GM15510 (cell line): ENCODE measurements around the gene ABTB2.

Experiments used
- POLR2A ChIP-seq: IDR thresholded peaks from 3 replicates; pipeline ENCODE4 v1.6.1; 2011; ENCODE audit warnings: borderline replicate concordance; ENCODE audit not compliant: insufficient read length; ENCODE audit errors: extremely low read depth

The ABTB2 gene

GRCh38 chr11:34243600-34244464 lies 114.0 kb downstream of the ABTB2 start:
- TF ChIP-seq POLR2A: no peak

DNA sequence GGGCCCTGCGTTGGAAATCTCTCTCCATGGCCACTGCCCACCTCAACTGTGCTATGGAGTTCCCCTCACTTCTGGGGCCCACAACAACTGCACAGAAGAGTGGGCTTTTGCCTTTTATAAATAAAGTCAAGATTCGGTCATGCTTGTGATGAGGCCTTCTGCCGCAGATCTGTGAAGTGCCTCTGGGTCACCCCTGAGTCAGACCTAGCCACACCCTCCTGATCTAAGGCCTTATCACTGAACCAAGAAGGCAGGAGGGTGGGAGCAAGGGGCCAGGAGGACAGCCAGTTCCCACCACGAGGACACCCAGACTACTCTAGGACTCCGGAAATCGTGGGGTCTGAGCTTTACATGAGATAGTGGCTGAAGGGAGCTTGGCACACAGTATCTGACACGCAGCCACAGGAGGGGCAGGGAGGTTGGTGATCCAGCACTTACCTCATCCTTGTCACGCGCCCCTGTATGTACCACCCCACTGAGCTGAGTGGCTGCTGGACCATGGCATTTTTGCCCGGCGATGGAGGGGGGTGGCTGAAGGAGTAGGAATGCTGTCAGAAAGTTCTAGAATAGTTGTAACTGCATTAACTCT lies 115.7 kb downstream of the ABTB2 start:
- no peak for TF ChIP-seq POLR2A

DNA sequence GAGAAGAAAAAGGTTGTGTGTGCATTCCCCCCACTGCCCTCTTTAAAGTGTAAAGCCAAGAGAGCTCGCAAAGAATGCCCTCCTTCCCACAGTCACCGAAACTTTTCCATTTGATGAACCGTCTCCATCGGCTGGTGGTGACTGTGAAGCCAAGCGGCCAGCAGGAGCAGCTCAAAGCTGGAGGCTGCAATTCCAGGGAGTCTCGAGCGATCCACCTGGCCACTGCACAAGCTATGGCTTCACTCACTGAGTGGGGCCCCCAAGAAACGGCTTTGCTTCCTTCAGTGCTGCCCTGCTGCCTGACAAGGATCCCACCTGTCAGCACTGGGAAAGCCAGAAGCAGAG lies 117.7 kb downstream of the ABTB2 start:
- no peak for TF ChIP-seq POLR2A

GRCh38 chr11:34239465-34240149 lies 118.2 kb downstream of the ABTB2 start:
- TF ChIP-seq POLR2A: no peak

DNA sequence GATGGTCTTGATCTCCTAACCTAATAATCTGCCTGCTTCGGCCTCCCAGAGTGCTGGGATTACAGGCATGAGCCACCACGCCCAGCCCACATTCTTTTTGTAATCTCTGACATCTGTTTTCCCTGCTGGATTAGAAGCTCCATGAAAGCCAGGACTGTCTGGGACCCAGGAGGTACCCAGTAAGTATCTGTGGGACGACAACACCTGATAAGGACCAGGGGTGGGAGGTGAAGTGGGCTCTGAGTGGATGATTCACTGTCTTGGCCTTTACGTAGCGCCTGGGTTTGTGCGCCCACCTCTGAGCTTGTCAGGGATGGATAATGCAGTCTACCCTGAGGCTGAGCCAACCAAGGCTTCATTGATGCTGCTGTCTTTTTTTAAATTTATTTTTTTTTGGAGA lies 118.8 kb downstream of the ABTB2 start:
- no peak for TF ChIP-seq POLR2A

GRCh38 chr11:34238533-34238932 lies 119.3 kb downstream of the ABTB2 start:
- no peak for TF ChIP-seq POLR2A

- TF ChIP-seq POLR2A: no peak
Observed at GRCh38 chr11:34236572-34236971, 121.2 kb downstream of the ABTB2 start.

DNA sequence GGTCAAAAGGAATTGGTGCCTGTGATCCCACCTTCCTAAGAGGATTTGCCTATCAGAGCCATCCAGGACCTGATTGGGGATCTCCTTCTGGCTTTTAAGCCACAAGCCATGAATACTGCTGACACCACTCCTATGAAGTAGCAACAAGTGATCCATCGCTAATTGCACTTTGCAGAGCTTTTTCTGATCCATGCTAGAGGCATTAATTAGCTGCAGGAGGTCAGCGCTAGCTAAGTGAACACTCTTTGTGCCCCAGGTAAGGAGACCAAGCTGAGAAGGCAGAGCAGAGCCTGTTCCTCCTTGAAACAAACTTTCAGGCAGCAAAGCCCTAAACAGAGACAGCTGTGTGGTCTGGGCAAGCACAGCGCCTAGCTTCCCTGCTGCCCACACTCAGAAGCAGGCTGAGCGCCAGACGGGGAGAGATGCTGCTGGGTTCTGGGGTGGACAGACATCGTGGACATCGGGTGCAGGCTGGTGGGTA lies 122.2 kb downstream of the ABTB2 start:
- TF ChIP-seq POLR2A: no peak

- TF ChIP-seq POLR2A: no peak
Observed at GRCh38 chr11:34235189-34235588, 122.6 kb downstream of the ABTB2 start.

- no peak for TF ChIP-seq POLR2A
Observed at GRCh38 chr11:34234086-34234740, 123.6 kb downstream of the ABTB2 start.

DNA sequence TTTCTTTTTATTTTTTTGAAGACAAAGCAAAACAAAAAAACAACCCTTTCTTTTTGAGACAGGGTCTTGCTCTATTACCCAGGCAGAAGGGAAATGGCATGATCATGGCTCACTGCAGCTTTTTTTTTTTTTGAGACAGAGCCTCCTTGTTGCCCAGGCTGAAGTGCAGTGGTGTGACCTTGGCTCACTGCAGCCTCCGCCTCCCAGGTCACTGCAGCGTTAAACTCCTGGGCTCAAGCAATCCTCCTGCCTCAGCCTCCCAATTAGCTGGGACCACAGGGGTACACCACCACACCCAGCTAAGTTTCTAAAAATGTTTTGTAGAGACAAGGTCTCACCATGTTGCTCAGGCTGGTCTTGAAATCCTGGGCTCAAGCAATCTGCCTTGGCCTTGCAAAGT lies 124.6 kb downstream of the ABTB2 start:
- TF ChIP-seq POLR2A: no peak

DNA sequence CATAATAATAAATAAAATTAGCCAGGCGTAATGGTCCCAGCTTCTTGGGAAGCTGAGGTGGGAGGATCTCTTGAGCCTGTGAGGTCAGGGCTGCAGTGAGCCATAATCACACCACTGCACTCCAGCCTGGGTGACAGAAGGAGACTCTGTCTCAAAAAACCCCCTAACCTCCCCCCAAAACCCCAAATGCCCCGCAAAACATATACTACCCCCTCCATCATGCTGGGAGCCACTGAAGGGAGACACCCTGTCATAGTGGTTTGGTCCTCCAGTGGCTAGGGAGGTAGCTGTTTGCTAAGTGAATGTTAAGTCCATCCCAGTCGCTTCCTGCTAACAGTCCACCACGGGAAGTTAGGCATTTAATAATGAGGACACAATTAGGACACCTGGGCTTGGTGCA lies 125.0 kb downstream of the ABTB2 start:
- TF ChIP-seq POLR2A: no peak

GRCh38 chr11:34226210-34226609 lies 131.6 kb downstream of the ABTB2 start:
- no peak for TF ChIP-seq POLR2A

DNA sequence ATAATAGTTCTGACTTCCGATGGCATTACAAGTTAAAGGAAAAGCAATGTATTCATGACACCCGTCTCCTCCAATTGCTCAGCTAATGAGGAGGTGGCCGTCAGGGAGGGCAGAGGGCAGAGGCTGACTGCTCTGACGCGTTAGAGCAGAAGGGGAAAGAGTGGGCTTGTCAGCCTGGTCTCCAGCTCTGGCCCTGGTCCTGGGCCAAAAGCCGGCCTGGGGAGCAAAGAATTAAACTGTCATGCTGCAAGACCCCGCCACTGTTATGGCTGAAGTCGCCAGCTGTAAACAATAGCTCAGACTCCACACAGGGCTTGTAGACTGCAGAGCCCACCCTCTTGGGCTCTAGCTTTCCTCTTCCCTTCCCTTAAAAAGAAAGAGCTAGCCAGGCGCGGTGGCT lies 132.7 kb downstream of the ABTB2 start:
- no peak for TF ChIP-seq POLR2A

DNA sequence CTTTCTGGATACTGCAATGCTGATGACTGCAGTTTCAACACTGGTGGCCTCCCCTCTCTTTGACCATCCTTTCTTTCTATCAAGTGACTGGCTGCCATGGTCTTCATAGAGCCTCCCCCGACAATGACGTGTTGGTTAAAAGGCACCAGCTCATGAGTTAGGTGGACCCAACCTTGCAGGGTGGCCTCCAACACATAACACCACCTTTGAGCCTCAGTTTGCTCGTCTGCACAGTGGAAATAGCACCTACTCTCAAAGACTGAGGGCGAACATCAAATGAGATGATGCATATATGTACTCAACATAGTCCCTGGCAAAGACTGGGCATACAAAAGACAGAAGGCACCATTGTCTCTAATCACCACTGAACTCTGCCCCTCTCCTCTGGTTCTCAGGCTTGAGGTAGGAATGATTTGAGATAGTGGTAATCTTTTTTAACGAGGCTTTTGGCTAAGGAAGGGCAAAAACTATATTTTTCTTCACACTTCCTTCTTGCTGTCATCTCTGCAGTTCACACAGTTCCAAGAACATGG lies 133.3 kb downstream of the ABTB2 start:
- no peak for TF ChIP-seq POLR2A
